Stimulated activated naive CD8-positive, alpha-beta T cell treated with anti-CD3 and anti-CD28 coated beads, Interleukin-15, Interleukin-2, amounts not matched to agents 100 U/mL and 50 U/mL, for 24 hours (primary cell): ENCODE data around the gene FZD2.
"Not testable (repeated sequence)": the region's sequence is repeated elsewhere in the genome, so short reads cannot be mapped to it uniquely, and the experiment has no call there.

Source experiments
- ATAC-seq: fragments of 150-1000 bp; cut with Tn5 transposase; one replicate; pipeline ENCODE4 v1.10.0; 2021
- DNase-seq: peaks from one replicate; pipeline ENCODE4 v3.0.0; 2021

The FZD2 gene

DNA sequence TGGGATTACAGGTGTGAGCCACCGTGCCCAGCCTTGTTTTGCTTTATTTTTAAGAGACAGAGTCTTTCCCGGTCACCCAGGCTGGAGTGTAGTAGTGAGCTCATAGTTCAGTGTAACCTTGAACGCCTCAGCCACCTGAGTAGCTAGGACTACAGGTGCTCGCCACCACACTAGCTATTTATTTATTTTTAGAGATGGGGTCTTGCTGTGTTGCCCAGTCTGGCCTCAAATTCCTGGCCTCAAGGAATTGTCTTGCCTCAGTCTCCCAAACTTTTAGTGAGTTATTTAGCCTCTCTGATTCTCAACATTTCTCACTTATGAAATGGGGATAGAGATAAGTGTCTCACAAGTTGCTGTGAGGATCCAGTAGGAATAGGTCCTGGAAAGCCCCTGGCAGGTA lies 21.7 kb downstream of the FZD2 start:
- ATAC-seq (no peak), DNase-seq (no peak)

DNA sequence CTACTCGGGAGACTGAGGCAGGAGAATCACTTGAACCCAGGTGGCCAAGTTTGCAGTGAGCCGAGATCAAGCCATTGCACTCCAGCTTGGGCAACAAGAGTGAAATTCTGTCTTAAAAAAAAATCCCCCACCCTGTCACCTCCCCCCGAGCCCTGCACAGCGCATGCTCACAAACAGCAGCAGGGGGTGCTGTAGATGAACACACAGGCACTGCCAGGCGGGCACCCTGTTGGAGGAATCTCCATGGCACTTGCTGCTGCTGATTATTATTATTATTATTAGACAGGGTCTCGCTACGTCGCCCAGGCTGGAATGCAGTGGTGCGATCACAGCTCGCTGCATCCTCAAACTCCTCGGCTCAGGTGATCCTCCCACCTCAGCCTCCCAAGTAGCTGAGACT lies 24.6 kb downstream of the FZD2 start:
- DNase-seq: peak; percentile 9
- ATAC-seq: no peak

DNA sequence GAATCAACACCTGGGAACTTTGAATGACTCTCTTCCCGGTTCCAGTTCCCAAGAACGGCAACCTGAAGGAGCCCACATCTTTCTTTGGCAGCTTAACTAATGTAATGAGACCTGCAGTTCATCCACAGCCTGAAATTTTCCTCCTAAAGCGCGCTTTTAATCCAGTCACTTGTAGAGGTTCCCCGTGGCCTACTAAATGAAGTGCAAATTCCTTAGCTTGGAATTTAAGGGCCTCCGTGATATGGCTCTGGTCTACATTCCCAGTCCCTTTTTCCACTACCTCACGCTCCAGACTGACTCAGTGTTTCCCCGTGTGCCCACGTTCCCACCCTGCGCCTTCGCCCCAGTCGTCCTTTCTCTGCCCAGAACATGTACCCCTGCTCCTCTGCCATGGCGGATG lies 27.2 kb downstream of the FZD2 start:
- no peak for DNase-seq
- ATAC-seq: no peak

DNA sequence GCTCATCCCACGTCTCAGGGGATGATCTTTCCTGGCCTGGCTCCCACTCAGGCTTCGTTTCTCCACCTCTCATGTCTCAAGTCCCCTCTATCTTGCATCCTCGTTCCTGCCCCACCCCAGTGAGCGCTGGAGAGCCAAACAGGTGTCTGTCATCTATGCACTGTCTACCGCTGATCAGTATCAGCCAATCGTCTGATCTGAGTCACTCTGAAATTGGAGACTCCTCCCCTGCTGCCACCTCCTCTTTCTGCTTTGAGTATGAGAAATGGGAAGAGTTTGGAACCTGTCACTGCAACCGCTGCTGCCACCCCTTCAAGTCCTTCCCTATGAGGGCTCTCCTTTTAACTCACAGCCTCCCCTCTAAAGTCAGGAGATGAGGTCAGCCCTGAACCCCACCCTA lies 28.0 kb downstream of the FZD2 start:
- no peak for ATAC-seq
- no peak for DNase-seq

DNA sequence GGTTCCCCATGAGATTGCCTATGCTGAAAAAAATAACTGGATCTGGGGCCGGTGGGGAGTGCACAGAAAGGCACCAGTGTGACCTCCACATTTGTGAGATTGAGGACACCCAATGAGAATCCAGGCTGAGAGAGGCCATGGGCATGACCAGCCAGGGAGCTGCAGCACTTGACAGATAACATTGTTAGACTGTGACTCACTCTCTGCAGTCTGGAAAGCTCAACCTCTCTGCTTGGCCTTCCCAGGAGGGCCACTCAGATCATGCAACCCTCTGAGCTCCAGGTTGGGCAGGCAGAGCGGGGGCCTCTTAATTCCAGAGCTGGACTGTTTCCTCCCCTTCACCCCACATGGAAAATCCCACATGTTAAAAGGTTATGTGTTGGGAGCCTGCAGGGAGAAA lies 30.1 kb downstream of the FZD2 start:
- no peak for DNase-seq
- ATAC-seq: no peak

DNA sequence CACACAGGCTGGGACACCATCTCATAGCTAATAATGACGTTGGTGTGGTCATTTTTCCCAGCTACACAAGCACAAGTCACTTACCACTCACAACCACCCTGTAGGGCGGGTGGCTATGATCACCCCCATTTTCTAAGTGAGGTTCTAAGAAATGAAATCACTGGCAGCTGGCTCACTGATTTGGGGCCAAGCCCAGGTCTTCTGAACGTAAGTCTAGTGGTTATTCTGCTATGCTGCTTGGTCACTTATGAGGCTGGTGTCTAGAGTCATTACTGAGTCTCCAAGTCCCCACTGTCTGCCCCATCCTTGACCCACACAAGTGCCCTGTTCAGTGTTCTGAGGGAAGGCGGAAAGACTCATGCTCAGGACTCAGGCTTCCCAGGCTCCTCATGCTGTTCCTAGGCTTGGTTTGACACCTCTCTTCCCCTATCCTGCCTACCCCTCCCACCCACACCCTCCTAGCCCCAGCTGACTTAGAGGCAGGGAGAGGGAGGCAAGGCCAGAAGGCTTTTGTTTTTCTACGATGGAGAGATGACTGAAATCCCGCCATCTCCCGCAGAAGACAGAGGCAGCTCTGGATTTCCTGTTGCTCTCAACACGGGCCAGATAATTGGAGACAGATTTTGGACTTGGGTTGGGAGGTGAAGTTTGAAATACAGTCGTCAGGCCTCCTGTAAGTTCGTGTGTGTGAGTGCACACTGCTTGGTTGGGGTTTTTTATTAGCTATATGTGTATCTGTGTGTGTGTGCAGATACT lies 32.2 kb downstream of the FZD2 start:
- no peak for DNase-seq

DNA sequence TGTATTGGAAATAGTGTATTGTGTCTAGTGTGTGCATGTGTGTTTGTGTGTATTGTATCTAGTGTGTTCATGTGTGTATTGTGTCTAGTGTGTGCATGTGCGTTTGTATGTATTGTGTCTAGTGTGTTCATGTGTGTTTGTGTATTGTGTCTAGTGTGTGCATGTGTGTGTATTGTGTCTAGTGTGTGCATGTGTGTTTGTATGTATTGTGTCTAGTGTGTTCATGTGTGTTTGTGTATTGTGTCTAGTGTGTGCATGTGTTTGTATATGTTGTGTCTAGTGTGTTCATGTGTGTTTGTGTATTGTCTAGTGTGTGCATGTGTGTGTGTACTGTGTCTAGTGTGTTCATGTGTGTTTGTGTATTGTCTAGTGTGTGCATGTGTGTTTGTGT lies 32.8 kb downstream of the FZD2 start:
- not testable (repeated sequence) for DNase-seq

More for the DNA sequence above, 32.2 kb downstream of the FZD2 start:
- ATAC-seq: no peak

DNA sequence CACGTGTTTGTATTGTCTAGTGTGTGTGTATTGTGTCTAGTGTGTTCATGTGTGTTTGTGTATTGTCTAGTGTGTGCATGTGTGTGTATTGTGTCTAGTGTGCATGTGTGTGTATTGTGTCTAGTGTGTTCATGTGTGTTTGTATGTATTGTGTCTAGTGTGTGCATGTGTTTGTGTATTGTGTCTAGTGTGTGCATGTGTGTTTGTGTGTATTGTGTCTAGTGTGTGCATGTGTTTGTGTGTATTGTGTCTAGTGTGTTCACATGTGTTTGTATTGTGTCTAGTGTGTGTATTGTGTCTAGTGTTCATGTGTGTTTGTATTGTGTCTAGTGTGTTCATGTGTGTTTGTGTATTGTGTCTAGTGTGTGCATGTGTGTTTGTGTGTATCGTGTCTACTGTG lies 33.5 kb downstream of the FZD2 start:
- not testable (repeated sequence) for DNase-seq, ATAC-seq

More for the DNA sequence above, 32.8 kb downstream of the FZD2 start:
- not testable (repeated sequence) for ATAC-seq

DNA sequence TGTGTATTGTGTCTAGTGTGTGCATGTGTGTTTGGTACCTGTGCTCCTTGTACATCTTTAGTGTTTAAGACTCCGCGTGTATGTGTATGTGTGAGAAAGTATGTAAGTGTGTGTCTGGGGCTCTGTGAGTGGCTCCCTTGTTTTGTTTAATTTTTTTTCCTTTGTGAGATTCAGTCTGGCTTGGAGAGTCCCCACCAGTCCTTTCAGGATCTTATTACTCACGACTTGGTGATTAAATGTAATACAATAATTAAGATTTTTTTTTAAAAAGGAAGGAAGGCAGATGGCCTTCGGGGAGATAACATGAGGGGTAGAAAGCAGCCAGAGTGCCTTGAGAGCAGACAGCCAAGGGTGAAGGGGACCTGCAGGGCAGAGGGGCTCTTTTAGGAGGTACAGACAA lies 33.9 kb downstream of the FZD2 start:
- no peak for DNase-seq
- no peak for ATAC-seq

DNA sequence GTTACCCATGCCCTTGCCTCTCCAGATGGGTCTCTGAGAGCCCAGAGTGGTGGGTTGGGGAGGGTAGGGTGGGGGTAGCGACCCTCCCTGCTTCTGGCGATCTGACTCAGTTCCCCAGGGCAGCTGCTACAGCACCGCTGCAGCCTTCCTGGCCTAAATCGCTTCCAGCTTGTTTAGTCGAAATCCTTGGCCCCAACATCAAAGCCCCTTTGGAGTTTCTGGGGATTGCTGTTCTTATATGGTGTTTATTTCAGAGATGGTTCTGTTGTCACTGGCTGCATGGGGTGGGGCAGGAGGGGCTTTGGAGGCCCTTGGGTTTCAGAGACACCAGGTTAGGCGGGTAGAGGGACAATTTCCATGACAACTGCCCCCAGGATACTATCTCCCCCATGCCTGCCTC lies 35.9 kb downstream of the FZD2 start:
- ATAC-seq: no peak
- no peak for DNase-seq

DNA sequence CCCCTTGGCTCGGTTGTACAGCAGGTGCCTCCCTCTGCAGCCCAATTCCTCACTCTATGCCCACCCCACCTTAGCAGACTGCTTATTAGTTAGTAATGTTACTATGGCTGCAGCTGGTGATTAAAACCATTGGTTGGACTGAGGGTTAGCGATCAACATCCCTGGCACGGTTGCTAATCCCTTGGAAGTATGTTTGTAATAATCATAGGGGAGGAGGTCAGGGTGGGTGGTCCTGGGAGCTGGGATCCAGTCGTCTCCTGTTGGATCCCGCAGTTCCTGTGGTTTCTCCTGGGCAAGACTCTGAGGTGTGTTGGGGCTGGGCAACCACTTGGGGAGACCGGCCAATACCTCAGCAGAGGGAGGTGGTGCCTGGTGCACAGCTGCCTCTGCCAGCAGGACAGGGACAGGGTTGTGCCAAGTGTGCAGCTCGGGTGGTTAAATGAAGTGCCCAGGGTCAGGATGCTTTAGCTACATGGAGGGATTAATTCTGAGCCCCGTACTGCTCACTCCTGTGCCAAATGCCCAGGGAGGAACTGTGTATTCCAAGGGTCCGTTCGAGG lies 38.0 kb downstream of the FZD2 start:
- DNase-seq: no peak
- no peak for ATAC-seq

DNA sequence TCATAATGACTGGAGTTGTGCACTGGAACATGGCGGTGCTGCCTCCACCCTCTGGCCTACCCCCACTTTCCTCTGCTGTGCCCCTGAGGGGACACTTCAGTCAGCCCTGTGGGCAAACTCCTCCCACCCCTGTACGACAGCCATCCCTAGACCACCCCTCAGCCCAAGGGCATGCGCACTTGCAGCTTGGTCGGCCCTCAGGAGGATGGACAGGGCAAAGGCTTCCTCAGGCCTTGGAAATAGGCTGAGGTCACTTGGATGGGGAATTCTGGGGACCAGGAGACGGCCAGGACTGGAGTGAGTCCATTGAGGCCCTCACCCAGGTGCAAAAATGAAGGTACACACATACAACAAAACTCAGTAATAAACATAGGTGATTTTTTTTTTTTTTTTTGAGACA lies 41.0 kb downstream of the FZD2 start:
- DNase-seq (no peak), ATAC-seq (no peak)

DNA sequence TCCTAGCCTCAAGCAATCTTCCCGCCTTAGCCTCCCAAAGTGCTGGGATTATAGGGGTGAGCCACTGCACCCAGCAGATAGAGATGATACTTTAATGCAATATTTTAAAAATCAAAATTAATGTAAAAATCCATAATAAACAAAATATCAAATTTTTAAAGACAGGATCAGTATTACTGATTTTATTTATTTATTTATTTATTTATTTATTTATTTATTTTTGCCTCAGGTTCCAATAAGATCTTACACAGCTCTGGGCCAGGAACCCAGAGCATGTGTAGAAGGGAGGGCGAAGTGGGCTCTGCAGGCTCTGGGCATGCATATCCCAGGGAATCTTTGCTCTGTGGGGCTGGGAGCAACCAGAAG lies 41.6 kb downstream of the FZD2 start:
- DNase-seq (no peak), ATAC-seq (no peak)

DNA sequence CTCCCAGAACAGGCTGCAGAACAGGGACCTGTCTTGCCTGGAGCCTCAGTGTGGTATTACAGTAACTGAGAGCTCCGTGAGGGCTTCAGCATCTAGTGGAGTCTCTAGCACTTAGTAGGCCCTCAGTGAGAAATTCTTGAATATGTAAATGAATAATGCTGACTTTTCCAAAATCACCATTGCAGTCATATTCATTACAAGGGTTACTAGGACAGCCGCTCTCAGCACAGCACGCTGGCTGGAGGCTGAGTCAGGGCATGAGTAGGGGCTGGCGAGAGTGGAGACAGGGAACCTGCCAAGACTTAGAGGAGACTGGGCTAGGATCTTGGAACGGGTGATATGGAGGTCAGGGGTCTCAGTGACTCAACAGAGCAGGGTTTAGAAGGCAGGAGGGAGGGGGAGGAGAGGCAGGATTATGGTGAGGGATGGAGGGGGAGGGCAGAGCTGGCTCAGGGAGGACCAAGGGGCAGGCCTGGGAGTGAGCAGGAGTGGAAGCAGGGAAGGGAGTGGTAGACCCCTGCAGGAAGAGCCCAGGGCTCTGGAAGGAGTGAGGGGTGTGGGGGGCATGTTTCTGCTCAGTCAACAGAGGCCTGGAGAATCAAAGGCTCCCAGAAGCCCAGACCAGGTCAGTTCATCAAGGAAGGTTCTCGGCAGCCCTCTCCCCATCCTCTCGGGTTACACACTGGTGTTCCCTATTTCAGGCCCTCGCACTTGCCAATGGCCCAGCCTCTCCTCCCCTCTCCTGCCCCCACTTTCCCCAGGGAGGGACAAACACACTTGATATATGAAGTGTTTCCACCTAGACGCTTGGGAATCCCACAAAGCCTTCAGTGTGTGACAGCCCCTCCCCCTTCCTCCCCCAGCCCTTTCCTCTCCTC lies 42.3 kb downstream of the FZD2 start:
- DNase-seq (no peak), ATAC-seq (no peak)

DNA sequence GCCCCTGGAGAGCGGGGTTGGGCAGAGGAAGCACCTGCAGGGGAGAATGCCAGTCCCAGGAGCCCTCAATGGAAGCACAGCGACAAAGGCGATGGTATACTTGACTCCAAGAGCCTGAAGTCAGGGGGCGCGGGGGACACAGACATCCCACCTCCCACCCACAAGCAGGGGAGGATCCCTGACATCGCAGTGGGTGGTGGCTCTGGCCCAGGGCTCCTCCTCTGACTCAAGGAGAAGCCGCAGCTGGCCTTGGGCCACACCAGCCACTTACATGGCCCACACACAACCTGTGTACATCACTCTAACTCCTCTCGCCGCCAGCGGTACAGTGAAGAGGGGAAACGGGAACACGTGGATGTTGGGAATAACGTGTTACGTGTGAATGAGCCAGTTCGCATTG lies 44.3 kb downstream of the FZD2 start:
- DNase-seq (no peak), ATAC-seq (no peak)

DNA sequence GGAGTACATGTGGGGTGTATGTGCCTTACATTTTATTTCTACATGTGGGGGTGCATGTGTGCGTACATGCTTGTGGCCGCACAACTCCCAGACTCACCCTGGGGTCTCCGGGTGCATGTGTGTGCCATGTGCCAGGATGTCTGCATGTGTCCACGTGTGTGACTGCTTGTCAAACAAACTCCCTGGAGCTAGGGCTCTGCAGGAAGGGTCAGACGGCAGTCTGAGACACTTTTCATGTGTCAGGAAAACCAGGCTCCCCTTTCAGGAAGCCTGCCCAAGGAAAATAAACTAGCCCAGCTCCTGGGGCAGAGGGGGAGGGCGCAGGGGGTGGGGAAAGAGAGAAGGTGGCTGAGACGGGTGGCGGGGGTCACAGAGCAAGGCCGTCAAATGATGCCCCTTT lies 44.7 kb downstream of the FZD2 start:
- ATAC-seq (no peak), DNase-seq (no peak)

DNA sequence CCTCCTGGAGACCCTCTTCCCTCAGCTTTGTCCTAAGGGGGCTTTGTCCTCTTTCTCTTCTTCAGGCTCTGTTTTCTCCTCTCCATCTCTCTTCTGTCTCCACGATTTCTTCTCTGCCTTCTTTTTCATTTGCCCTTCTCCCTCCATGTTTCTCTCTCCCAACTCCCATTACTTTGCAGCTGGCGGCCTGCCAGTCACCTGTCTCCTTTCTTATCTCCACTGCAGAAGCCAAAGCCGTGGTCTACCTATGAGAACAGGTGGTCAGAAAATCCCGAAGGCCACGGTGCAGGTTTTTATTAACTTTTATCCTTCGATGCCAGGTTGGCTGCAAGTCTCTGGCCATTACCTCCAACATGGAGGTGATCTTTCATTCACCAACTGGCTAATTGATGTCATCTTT lies 45.1 kb downstream of the FZD2 start:
- no peak for DNase-seq
- ATAC-seq: no peak

DNA sequence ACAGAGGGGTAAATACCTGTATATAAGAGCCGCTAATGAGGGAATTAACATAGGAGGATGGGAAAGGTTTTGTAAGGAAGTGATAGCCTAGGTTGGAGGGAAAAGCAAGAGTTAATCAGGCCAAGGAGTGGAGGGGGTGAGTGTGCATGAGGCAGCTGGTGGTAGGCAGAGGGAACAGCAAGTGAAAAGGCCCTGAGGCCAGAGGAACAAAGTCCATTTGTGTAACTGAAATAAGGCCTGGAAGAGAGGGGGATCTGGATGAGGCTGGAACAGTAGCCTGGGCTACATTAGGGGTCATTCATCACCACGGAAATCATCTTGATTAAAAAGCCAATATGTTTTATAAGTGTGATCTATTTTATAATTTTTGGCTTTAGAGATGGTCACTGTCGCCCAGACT lies 45.7 kb downstream of the FZD2 start:
- DNase-seq (no peak), ATAC-seq (no peak)

DNA sequence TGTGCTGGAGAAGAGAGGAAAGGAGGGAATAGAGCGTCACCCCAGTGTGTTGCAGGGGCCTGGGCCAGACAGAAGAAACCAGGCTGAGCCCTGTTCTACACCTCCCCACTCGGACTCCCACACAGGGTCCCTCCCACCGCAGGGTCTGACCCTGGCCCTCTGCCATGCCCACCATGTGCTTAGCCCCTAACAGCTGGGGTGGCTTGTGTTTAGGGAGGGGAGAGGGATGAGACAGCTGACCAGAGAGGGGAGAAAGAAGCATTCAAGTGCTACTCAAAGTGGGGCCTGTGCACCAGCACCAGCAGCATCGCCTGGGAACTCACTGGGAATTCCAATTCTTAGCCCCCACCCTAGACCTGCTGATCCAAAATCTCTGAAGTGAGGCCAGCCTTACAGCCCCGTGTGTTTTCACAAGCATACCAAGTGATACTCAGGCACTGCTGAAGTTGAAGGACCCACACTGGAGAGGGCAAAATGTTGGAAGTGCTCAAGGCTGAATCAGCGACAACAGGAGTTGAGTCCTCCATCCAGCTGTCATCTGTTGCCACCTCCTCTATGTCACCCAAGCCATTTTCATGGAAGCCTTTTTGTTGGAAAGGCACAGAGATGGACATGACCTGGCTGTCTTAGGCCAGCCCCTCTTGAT lies 47.0 kb downstream of the FZD2 start:
- no peak for DNase-seq
- ATAC-seq: no peak

DNA sequence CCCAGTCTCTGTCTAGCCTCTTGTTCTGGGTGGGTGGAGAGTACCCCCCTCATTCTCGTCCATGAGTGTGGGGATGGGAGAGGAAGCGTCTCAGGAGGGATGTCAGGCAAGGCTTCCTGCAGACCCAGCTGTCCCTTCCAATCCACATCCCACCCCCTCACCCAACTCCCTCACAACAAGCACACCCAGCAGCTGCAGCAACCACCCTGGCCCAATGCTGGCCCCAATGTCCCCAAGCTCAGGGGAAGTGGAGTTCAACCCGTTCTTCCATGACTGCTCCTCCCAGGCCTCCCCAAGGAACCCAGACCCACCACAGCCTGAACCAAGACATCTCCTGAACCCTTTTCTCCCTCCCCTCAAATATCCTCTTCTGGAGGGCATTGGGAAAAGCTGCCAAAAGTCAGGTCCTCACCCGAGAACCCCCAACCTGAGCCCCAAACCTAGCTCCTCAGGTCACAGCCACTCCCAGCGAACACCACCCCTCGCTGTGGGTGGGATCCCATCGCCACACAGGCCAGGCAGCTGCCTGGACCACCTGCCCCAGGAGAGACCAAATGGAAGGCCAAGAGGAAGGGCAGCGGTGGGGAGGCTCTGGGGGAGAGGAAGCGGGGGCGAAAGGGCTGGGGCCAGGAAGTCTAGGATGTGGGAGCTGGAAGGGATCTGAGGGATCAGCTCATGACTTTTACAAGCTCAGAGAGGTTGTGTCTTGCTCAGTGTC lies 47.6 kb downstream of the FZD2 start:
- no peak for DNase-seq
- ATAC-seq: no peak

DNA sequence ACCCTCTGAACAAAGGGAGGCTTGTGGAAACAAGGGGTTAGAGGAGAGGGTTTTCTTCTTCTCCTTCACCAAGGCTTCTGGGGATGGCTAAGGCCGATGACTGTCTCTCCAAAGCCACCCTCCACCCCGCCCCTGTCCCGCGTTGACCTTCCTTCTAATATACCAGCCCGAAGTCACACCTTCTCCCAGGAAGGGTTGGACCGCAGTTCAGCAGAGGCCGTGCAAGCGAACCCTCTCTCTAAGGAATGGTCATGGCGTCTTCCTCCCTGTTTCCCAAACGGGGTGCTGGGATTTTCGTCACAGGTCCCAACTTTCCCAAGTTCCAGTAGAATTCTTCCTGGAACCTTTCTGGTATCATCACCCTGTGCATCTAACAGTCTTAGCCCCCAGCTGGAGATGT lies 49.4 kb downstream of the FZD2 start:
- DNase-seq: no peak
- ATAC-seq: no peak
